Muscle of leg (tissue), 11 donors: ENCODE data around the gene DUSP10. TPM values are rescaled to one million over a fixed set of nuclear protein-coding genes. Genes with fewer than 3 reads are reported as not detected.

Source experiments
- DNase-seq: peaks from one replicate; pipeline ENCODE4 v3.0.0; 2013
- H3K27ac ChIP-seq: one replicate; pipeline ENCODE4 v1.5.1; 2013; ENCODE audit warnings: mild to moderate bottlenecking, low read length, control low read depth
- H3K27me3 ChIP-seq: one replicate; pipeline ENCODE4 v1.6.1; 2013; ENCODE audit warnings: low read length; ENCODE audit not compliant: control insufficient read depth, insufficient read depth
- H3K36me3 ChIP-seq: one replicate; pipeline ENCODE4 v1.6.1; 2013; ENCODE audit warnings: low read length; ENCODE audit not compliant: control insufficient read depth, insufficient read depth
- H3K4me1 ChIP-seq: one replicate; pipeline ENCODE4 v1.6.1; 2013; ENCODE audit warnings: low read length; ENCODE audit not compliant: control insufficient read depth, insufficient read depth
- H3K4me3 ChIP-seq: one replicate; pipeline ENCODE4 v1.5.1; 2013; ENCODE audit warnings: low read length, control low read depth
- H3K9me3 ChIP-seq: replicated peaks from 2 replicates; pipeline ENCODE4 v1.6.1; 2013; ENCODE audit warnings: low read depth, low read length; ENCODE audit not compliant: control insufficient read depth
- WGBS: methylation state at CpG from one replicate; pipeline ENCODE4 v1.1.5; 2013; ENCODE audit warnings: missing lambda C conversion rate; ENCODE audit not compliant: insufficient coverage; 5-methylcytosine and 5-hydroxymethylcytosine counted together
- polyA plus RNA-seq, 8 donors: library from polyadenylated mRNA; unstranded; fragments of 120-200 nt; gene quantifications; one replicate each; pipeline versions ENCODE4 v1.2.1 to v1.2.3, GENCODE V29; 2013; ENCODE audit warnings: inconsistent platforms in 1 of 8, low replicate concordance in 1 of 8; ENCODE audit not compliant: insufficient read length in 8 of 8, insufficient read depth in 1 of 8
- total RNA-seq: library from RNA; stranded (reverse); fragments of 120-200 nt; gene quantifications from one replicate; pipeline ENCODE4 v1.2.4, GENCODE V29; 2013

Gene DUSP10
- total and polyA plus RNA-seq, 9 donors: 9.5 to 45.9 (median 14.9) TPM

GRCh38 chr1:221779771-221780170 is 37.9 kb upstream of the DUSP10 start:
- no peak for DNase-seq
- WGBS: no CpG with 5 or more reads among the region's 1 CpG

GRCh38 chr1:221778535-221779142 is 36.8 kb upstream of the DUSP10 start:
- Histone ChIP-seq H3K4me1 (no peaks in the 10 kb centered on the region), H3K9me3 (no peaks in the 10 kb centered on the region), H3K36me3 (no peaks in the 10 kb centered on the region), H3K27me3 (no peaks in the 10 kb centered on the region), H3K4me3 (no peak overlapping the region), H3K27ac (no peak overlapping the region)
- 64% methylated on average over 6 of the region's 8 CpGs for WGBS
- no peak for DNase-seq

More at GRCh38 chr1:221779771-221780170, 37.9 kb upstream of the DUSP10 start:
- no peak overlapping the region for H3K4me3 ChIP-seq
- H3K27me3 ChIP-seq: no peaks in the 10 kb centered on the region
- H3K4me1 ChIP-seq: no peaks in the 10 kb centered on the region
- H3K9me3 ChIP-seq: no peaks in the 10 kb centered on the region
- no peaks in the 10 kb centered on the region for H3K36me3 ChIP-seq
- H3K27ac ChIP-seq: no peak overlapping the region

GRCh38 chr1:221778125-221778524 is 36.2 kb upstream of the DUSP10 start:
- DNase-seq: no peak
- WGBS: 89% methylated on average over 1 of the region's 3 CpGs
- no peaks in the 10 kb centered on the region for H3K4me1 ChIP-seq
- H3K27ac ChIP-seq: no peak overlapping the region
- H3K9me3 ChIP-seq: no peaks in the 10 kb centered on the region
- H3K27me3 ChIP-seq: no peaks in the 10 kb centered on the region
- H3K36me3 ChIP-seq: no peaks in the 10 kb centered on the region
- no peak overlapping the region for H3K4me3 ChIP-seq

- H3K9me3 ChIP-seq: no peaks in the 10 kb centered on the region
- H3K27me3 ChIP-seq: no peaks in the 10 kb centered on the region
- no peak overlapping the region for H3K27ac ChIP-seq
- H3K4me3 ChIP-seq: no peak overlapping the region
- 94% methylated on average over 2 of the region's 8 CpGs for WGBS
- no peaks in the 10 kb centered on the region for H3K36me3 ChIP-seq
- no peaks in the 10 kb centered on the region for H3K4me1 ChIP-seq
- no peak for DNase-seq
Observed at GRCh38 chr1:221777431-221778072, 35.7 kb upstream of the DUSP10 start.

GRCh38 chr1:221776495-221777301 is 34.8 kb upstream of the DUSP10 start:
- WGBS: 68% methylated on average over 2 of the region's 5 CpGs
- Histone ChIP-seq H3K27me3 (no peaks in the 10 kb centered on the region), H3K4me3 (no peak overlapping the region), H3K27ac (no peak overlapping the region), H3K36me3 (no peaks in the 10 kb centered on the region), H3K4me1 (no peaks in the 10 kb centered on the region), H3K9me3 (no peaks in the 10 kb centered on the region)
- no peak for DNase-seq

GRCh38 chr1:221775206-221775605 is 33.3 kb upstream of the DUSP10 start:
- DNase-seq: no peak
- Histone ChIP-seq H3K27me3 (no peaks in the 10 kb centered on the region), H3K9me3 (no peaks in the 10 kb centered on the region), H3K27ac (no peak overlapping the region), H3K4me1 (no peaks in the 10 kb centered on the region), H3K4me3 (no peak overlapping the region), H3K36me3 (no peaks in the 10 kb centered on the region)
- WGBS: 92% methylated on average over 1 of the region's 4 CpGs

- DNase-seq: no peak
- 62% methylated on average over 4 of the region's 8 CpGs for WGBS
- Histone ChIP-seq H3K9me3 (no peaks in the 10 kb centered on the region), H3K27ac (no peak overlapping the region), H3K4me3 (no peak overlapping the region), H3K4me1 (no peaks in the 10 kb centered on the region), H3K36me3 (no peaks in the 10 kb centered on the region), H3K27me3 (no peaks in the 10 kb centered on the region)
Observed at GRCh38 chr1:221774054-221774842, 32.4 kb upstream of the DUSP10 start.

- Histone ChIP-seq H3K36me3 (no peaks in the 10 kb centered on the region), H3K4me3 (no peak overlapping the region), H3K27me3 (no peaks in the 10 kb centered on the region), H3K9me3 (no peaks in the 10 kb centered on the region), H3K4me1 (no peaks in the 10 kb centered on the region), H3K27ac (no peak overlapping the region)
- no CpG with 5 or more reads among the region's 2 CpGs for WGBS
- no peak for DNase-seq
Observed at GRCh38 chr1:221773383-221773782, 31.5 kb upstream of the DUSP10 start.

GRCh38 chr1:221772117-221772516 is 30.2 kb upstream of the DUSP10 start:
- no peak for DNase-seq

More at GRCh38 chr1:221772117-221772516, 30.2 kb upstream of the DUSP10 start:
- no CpG with 5 or more reads among the region's 3 CpGs for WGBS
- H3K36me3 ChIP-seq: no peaks in the 10 kb centered on the region
- no peaks in the 10 kb centered on the region for H3K27me3 ChIP-seq
- no peak overlapping the region for H3K27ac ChIP-seq
- no peak overlapping the region for H3K4me3 ChIP-seq
- H3K9me3 ChIP-seq: no peaks in the 10 kb centered on the region
- no peaks in the 10 kb centered on the region for H3K4me1 ChIP-seq
